ENCODE results near the gene NIM1K.
A peak's percentile ranks its signal among the peaks of the same experiment; 100 is the strongest.

NIM1K gene

GRCh38 chr5:43274435-43275114 lies 82.5 kb downstream of the NIM1K start:
- DNase-seq (ENCODE audit: low read depth), result no peak
- no peak for TF ChIP-seq CTCF (IDR thresholded peaks at IDR 0.05; ENCODE audit: insufficient read depth, low read depth, low read length, missing control alignments)
- no peak overlapping the region for H3K4me3 ChIP-seq (ENCODE audit: low read length)

- H3K4me3 ChIP-seq (ENCODE audit: low read length), result no peak overlapping the region
- DNase-seq (ENCODE audit: low read depth), result no peak
- no peak for TF ChIP-seq CTCF (IDR thresholded peaks at IDR 0.05; ENCODE audit: insufficient read depth, low read depth, low read length, missing control alignments)
Measured at GRCh38 chr5:43275391-43275790, 83.4 kb downstream of the NIM1K start.

GRCh38 chr5:43279548-43280274 lies 87.7 kb downstream of the NIM1K start:
- DNase-seq (ENCODE audit: low read depth), result no peak
- H3K4me3 ChIP-seq (ENCODE audit: low read length), result no peak overlapping the region
- TF ChIP-seq CTCF (IDR thresholded peaks at IDR 0.05; ENCODE audit: insufficient read depth, low read depth, low read length, missing control alignments), result no peak

- no peak overlapping the region for H3K4me3 ChIP-seq (ENCODE audit: low read length)
- DNase-seq (ENCODE audit: low read depth), result peak; percentile 78
- no peak for TF ChIP-seq CTCF (IDR thresholded peaks at IDR 0.05; ENCODE audit: insufficient read depth, low read depth, low read length, missing control alignments)
Measured at GRCh38 chr5:43281840-43282658, 90.0 kb downstream of the NIM1K start.

GRCh38 chr5:43286623-43287022 lies 94.6 kb downstream of the NIM1K start:
- no peak for TF ChIP-seq CTCF (IDR thresholded peaks at IDR 0.05; ENCODE audit: insufficient read depth, low read depth, low read length, missing control alignments)
- H3K4me3 ChIP-seq (ENCODE audit: low read length), result no peak overlapping the region
- DNase-seq (ENCODE audit: low read depth), result no peak

- no peak overlapping the region for H3K4me3 ChIP-seq (ENCODE audit: low read length)
- no peak for DNase-seq (ENCODE audit: low read depth)
- no peak for TF ChIP-seq CTCF (IDR thresholded peaks at IDR 0.05; ENCODE audit: insufficient read depth, low read depth, low read length, missing control alignments)
Measured at GRCh38 chr5:43287493-43287892, 95.5 kb downstream of the NIM1K start.

All from epithelial cell of esophagus (primary cell).